Ascending aorta (tissue), 2 donors: Measurements from ENCODE around the gene ATIC. TPM values are rescaled to one million over a fixed set of nuclear protein-coding genes. Genes with fewer than 3 reads are reported as not detected.

Source experiments
- DNase-seq, 2 donors: peaks; one replicate each; pipeline ENCODE4 v3.0.0-alpha.2; 2019; ENCODE audit warnings: low spot score in 2 of 2
- H3K27ac ChIP-seq, 2 donors: fragments of 200-600 bp; sonication (generic); one replicate each; pipeline ENCODE4 v1.5.1; 2016 to 2017; ENCODE audit warnings: mild to moderate bottlenecking in 1 of 2
- H3K27me3 ChIP-seq: fragments of 200-600 bp; sonication (generic); one replicate; pipeline ENCODE4 v1.5.1; 2017
- H3K36me3 ChIP-seq, 2 donors: fragments of 200-600 bp; sonication (generic); one replicate each; pipeline ENCODE4 v1.5.1; 2016
- H3K4me1 ChIP-seq, 2 donors: fragments of 200-600 bp; sonication (generic); one replicate each; pipeline ENCODE4 v1.5.1; 2016 to 2017; ENCODE audit warnings: mild to moderate bottlenecking in 1 of 2
- H3K4me3 ChIP-seq, 2 donors: fragments of 200-600 bp; sonication (generic); one replicate each; pipeline ENCODE4 v1.5.1; 2016 to 2017; ENCODE audit warnings: mild to moderate bottlenecking in 1 of 2
- H3K9me3 ChIP-seq, 2 donors: fragments of 200-600 bp; sonication (generic); one replicate each; pipeline ENCODE4 v1.5.1; 2016
- intact Hi-C: fragments of 100-400 bp; cut with DNase I; formaldehyde crosslinking; loops from one replicate; pipeline ENCODE4 v1.15.1; 2023
- total RNA-seq: library from RNA; depleted of rRNA; stranded (reverse); fragments of >200 nt; gene quantifications from one replicate; pipeline ENCODE4 v1.1.0, GENCODE V29; 2016
- TF ChIP-seq, protein P1 (sequence below), 3 experiments: fragments of 200-600 bp in 2 of 3; fragments of 450-650 bp in 1 of 3; sonication (generic) in 2 of 3; IDR thresholded peaks; one replicate each; pipeline ENCODE4 v1.5.1; 2016 to 2019; ENCODE audit warnings: antibody characterized with exemption in 3 of 3, mild to moderate bottlenecking in 1 of 3, moderate library complexity in 1 of 3

Gene ATIC
- total RNA-seq, 1 donor from 2014 or later, result 8.9 TPM

DNA sequence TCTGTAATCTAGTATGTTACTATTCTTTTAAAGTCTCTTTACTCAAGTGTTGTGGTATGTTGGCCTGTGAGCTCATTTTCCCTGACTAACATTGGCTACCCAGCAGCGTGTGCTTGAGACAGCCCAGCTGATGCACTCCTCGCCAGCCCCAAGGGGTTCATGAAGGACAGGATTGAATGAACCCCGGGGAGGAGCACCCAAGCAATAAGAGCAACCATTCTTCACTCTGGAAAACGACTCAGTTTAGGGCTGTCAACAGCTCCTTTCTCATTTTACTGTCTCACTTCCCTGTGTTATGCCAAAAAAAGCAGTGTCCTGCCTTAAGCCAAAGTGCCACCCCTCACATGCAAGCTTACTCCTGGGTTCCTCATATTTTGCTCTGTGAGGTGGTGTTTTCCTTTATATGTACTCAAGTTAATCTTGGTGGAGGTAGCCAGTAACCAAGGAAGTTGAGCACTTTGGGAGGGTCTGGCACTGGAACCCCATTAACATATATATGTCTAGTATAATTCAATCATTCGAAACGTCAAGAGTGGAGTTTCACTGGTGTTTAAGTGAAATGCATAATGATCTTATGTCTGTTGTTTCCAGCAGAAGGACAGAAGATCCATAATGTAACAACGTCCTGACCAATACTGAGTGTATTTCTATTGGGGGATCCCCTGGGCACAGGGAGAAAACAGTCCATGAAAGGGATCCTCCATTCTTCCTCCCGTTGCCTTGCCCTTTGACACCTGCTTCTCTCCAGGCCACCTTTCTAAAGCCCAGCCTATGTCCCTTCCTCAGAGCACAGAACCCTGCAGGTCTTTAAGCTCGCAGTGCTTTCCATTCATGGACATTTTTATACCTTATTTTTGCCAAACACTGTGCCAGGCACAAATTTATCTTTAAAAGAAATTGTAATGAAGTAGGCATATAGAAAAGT lies 43.2 kb downstream of the ATIC start:
- Histone ChIP-seq H3K4me1 (no peaks in the 10 kb centered on the region), H3K27ac (peak overlapping the region in 1 of 2 donors; percentile 59), H3K9me3 (no peaks in the 10 kb centered on the region), H3K27me3 (no peaks in the 10 kb centered on the region), H3K36me3 (peaks cover 4 to 6% of the 10 kb centered on the region in 2 donors), H3K4me3 (no peak overlapping the region)
- TF ChIP-seq, protein P1, sequence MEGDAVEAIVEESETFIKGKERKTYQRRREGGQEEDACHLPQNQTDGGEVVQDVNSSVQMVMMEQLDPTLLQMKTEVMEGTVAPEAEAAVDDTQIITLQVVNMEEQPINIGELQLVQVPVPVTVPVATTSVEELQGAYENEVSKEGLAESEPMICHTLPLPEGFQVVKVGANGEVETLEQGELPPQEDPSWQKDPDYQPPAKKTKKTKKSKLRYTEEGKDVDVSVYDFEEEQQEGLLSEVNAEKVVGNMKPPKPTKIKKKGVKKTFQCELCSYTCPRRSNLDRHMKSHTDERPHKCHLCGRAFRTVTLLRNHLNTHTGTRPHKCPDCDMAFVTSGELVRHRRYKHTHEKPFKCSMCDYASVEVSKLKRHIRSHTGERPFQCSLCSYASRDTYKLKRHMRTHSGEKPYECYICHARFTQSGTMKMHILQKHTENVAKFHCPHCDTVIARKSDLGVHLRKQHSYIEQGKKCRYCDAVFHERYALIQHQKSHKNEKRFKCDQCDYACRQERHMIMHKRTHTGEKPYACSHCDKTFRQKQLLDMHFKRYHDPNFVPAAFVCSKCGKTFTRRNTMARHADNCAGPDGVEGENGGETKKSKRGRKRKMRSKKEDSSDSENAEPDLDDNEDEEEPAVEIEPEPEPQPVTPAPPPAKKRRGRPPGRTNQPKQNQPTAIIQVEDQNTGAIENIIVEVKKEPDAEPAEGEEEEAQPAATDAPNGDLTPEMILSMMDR (IDR thresholded peaks at IDR 0.05), result no peak
- DNase-seq, result no peak
- intact Hi-C loops, result no loop called here

DNA sequence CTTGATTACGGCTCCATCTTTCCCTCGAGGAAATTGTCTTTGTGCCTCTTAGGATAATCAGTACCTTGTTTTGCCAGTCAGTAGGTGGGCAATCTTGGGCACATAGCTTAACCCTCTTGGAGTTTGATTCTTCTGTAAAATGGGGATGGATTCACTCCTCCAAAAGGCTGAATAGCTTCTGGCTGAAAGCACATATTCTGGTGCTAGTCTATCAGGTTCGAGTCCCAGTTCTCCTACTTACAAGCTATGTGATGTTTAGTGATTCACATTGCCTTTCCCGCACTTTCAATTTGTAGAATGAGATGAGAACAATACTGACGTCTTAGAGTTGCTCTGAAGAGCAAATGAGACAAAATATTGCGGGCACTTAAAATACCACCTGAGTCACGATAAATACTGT lies 43.9 kb downstream of the ATIC start:
- Histone ChIP-seq H3K4me3 (no peak overlapping the region), H3K9me3 (no peaks in the 10 kb centered on the region), H3K27ac (no peak overlapping the region), H3K27me3 (no peaks in the 10 kb centered on the region), H3K36me3 (peaks cover 10 to 11% of the 10 kb centered on the region in 2 donors), H3K4me1 (no peaks in the 10 kb centered on the region)
- TF ChIP-seq, protein P1 (IDR thresholded peaks at IDR 0.05), result no peak
- no peak for DNase-seq
- intact Hi-C loops, result no loop called here

DNA sequence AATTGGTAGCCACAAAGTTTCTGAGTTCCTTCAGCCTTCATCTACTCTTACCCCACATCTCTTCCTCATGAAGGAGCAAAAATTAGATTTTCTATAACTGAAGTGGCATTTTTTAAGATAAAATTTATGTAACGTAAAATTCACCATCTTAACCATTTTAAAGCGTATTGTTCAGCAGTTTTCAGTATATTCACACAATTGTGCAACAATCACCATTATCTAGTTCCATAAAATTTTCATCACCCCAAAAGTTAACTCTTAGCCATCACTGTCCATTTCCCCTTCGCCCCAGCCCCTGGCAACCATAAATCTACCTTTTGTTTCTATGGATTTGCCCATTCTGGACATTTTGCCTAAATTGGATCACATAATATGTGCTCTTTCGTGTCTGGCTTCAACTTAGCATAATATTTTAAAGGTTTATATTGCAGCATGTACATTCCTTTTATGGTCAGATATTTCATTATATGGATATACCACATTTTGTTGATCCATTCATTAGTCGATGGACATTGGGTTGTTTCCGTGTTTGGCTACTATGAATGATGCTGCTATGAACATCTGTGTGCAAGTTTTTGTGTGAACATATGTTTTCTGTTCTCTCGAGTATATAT lies 44.6 kb downstream of the ATIC start:
- Histone ChIP-seq H3K27ac (no peak overlapping the region), H3K36me3 (peaks cover 16 to 18% of the 10 kb centered on the region in 2 donors), H3K4me1 (no peaks in the 10 kb centered on the region), H3K9me3 (no peaks in the 10 kb centered on the region), H3K4me3 (no peak overlapping the region), H3K27me3 (no peaks in the 10 kb centered on the region)
- TF ChIP-seq, protein P1 (IDR thresholded peaks at IDR 0.05), result no peak
- no peak for DNase-seq
- intact Hi-C loops, result no loop called here

GRCh38 chr2:215356948-215357461 lies 45.1 kb downstream of the ATIC start:
- no peak for DNase-seq
- peak overlapping the region in 1 of 2 donors; percentile 33 for H3K27ac ChIP-seq

DNA sequence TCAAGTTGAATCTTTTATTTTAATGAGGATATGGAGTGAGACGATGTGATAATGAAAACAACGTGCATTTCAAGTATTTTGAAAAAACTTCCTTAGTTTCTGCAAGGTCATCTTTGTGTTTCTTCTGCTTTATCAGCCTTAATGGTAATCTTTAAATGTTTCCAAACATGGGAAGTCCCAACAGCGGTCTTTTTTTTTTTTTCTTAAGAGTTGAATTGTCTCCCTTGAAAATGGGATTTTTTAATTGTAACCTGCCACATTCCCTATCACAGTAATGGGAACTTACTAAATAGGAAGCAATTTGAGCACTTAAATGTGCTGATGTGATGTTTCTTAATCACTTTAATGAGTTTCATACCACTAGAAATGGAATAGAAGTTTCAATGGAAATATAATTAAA lies 45.8 kb downstream of the ATIC start:
- TF ChIP-seq, protein P1 (IDR thresholded peaks at IDR 0.05), result no peak
- Histone ChIP-seq H3K9me3 (no peaks in the 10 kb centered on the region), H3K27me3 (no peaks in the 10 kb centered on the region), H3K36me3 (peaks cover 28 to 30% of the 10 kb centered on the region in 2 donors), H3K4me1 (no peaks in the 10 kb centered on the region), H3K27ac (no peak overlapping the region), H3K4me3 (no peak overlapping the region)
- no peak for DNase-seq
- intact Hi-C loops, result no loop called here

More at GRCh38 chr2:215356948-215357461, 45.1 kb downstream of the ATIC start:
- no peak overlapping the region for H3K4me3 ChIP-seq
- intact Hi-C loops, result no loop called here
- no peaks in the 10 kb centered on the region for H3K4me1 ChIP-seq
- no peaks in the 10 kb centered on the region for H3K27me3 ChIP-seq
- TF ChIP-seq, protein P1 (IDR thresholded peaks at IDR 0.05), result no peak
- peaks cover 21 to 23% of the 10 kb centered on the region in 2 donors for H3K36me3 ChIP-seq
- no peaks in the 10 kb centered on the region for H3K9me3 ChIP-seq
